Iris pigment epithelial cell (primary cell): Measurements from ENCODE around the gene HSPA5.

Source experiments
- DNase-seq: peaks from one replicate; pipeline ENCODE4 v3.0.0-alpha.2; 2011; ENCODE audit warnings: low read depth

HSPA5 gene

GRCh38 chr9:125189361-125190289, 51.5 kb downstream of the HSPA5 start, which contains the start of gene PPP6C:
TSS of gene PPP6C (minus strand) at chr9:125189803. CDS start at chr9:125189718, 85 bp downstream.
- peak; percentile 98 for DNase-seq

DNA sequence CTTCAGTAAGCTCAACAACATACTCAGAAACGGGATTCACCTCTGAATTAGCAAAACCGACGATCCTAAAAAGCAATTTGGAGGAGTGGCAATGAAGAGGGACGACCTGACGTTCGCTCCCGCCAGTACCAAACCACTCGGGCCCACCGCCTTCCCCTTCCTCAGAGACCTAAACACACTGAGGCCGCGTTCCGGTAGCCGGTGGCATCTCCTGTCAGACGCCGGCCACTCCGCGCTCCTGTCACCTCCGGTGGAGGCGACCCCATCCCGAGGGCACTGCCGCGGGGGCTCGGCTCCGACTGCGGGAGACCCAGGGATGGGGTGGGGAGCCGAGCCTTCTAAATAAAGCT, 52.2 kb downstream of the HSPA5 start:
- no peak for DNase-seq
